GM21390 (cell line): ENCODE results near the gene INO80E.
"Not testable (repeated sequence)": the region's sequence is repeated elsewhere in the genome, so short reads cannot be mapped to it uniquely, and the experiment has no call there.

Experiments used
- ATAC-seq: cut with Tn5 transposase; IDR thresholded peaks from one replicate; pipeline ENCODE4 v1.9.1; 2021; ENCODE audit not compliant: unreplicated experiment

INO80E gene, protein sequence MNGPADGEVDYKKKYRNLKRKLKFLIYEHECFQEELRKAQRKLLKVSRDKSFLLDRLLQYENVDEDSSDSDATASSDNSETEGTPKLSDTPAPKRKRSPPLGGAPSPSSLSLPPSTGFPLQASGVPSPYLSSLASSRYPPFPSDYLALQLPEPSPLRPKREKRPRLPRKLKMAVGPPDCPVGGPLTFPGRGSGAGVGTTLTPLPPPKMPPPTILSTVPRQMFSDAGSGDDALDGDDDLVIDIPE

DNA sequence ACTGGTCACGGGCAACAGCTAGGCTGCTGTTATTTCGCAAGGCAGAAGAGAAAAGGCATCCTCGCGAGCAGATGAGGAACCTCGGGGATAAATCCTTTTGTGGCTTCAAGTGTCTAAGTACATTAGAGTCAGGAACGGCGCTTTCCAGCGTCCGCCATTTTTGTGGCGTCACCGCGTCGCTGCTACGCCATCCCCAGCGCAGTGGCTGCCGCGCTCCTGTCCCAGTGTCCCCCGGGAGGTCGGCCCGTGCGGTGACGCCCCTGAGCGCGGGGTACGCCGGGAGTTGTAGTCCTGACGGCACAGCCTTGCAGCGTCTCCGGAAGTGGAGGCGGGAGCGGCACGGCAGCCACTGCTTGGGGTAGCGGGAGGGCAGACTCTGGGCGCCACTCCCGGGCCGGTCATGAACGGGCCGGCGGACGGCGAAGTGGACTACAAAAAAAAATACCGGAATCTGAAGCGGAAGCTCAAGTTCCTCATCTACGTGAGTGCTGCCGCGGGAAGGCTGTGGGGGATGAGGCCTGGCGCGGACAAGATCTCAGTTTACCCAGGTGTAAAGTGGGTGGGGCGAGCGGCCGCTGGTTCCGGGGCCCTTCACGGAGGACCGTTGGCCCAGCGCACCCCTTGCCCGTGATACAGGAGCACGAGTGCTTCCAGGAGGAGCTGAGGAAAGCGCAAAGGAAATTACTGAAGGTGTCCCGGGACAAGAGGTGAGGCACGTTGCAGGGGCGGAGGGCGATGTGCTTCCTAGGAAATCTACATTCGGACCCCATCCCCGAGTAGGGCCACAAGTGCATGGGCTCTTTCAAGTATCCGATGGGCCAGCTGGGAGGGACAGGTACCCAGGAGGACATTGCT is at the start of gene INO80E:
Gene INO80E (plus strand): TSS at position 331 of the 855 bp plus-strand sequence. CDS start 70 bp downstream, at position 401.
- peak; percentile 81 for ATAC-seq

DNA sequence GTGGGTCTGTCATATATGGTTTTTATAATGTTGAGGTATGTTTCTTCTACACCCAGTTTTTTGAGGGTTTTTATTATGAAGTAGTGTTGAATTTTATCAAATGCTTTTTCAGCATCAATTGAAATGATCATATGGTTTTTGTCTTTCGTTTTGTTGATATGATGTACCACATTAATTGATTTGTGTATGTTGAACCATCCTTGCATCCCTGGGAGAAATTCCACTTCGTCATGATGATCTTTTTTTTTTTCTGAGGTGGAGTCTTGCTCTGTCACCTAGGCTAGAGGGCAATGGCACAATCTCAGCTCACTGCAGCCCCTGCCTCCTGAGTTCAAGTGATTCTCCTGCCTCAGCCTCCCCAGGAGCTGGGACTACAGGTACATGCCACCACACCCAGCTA is 48.1 kb upstream of the INO80E start:
- no peak for ATAC-seq

DNA sequence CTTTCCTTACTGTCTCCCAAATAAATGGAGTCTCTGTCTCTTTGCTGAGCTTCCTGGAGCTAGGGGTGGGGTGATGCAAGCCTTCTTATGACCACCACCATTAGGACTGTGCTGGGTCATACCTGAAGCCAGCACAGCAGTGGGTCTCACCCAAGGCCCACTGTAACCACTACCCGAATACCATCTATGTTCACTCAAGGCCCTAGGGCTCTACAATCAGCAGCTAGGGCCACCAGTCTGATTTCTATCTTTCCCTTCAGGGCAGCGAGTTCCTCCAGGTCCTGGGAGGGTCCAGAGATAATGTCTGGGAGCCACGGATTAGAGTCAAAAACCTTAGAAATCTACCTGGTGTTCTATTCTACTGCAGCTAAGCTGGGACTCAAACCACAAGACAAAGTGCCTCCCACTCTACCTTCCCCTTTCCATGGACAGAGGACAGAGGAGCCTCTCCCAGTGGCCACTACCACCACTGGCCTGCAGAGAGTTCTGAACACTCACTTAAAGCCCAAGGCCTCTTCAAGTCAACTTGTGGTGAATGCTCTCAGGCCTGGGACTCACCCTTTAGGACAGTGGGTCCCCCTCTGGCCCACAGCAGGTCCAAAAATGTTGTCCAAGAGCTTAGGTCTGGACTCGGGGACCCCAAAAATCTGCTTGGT is 45.1 kb upstream of the INO80E start:
- no peak for ATAC-seq

DNA sequence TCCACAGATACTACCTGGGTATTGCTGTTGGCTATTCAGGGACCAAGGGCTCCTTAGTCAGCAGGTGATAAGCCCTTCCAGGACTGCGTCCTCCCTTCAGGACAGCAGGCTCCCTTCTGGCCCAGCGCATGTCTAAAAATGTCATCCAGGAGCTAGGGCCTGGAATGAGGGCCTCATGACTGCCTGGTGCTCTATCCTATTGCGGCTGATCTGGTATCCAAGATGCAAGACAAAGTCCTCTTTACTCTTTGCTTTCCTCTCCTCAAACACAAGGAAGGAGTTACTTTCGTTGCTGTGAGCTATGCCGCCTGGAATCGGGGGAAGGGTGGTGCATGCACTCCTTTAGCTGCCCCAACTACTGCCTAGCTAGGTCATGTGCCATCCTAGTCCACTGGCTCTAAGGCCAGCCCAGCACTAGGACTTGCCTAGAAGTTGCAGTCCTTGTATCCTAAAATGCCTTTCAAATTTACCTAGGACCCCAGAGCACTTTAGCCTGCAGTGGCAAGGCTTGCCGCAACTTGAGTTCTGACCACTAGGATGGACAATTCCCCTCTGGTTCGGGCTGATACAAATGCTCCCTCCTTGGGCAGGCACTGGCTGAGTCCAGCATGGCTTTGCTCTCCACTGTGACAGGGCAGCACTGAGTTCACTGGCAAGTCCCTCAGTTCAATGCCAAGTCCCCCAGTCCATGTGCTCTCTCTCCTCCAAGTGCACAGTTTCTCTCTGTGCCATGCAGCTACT is 44.2 kb upstream of the INO80E start:
- no peak for ATAC-seq

DNA sequence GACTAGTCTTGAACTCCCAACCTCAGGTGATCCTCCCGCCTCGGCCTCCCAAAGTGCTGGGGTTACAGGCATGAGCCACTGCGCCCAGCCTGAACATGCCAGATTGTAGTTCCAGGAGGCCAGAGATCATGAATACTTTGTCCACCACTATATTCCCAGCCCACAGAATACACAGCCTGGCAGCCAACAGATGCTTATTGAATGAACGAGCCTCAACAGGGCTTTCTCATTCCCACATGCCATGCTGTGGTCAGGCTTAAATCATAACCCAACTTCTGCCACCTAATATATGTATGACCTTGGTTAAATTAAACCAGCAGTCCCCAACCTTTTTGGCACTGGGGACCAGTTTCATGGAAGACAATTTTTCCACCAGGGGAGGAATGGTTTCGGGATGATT is 37.3 kb upstream of the INO80E start:
- ATAC-seq, result no peak

DNA sequence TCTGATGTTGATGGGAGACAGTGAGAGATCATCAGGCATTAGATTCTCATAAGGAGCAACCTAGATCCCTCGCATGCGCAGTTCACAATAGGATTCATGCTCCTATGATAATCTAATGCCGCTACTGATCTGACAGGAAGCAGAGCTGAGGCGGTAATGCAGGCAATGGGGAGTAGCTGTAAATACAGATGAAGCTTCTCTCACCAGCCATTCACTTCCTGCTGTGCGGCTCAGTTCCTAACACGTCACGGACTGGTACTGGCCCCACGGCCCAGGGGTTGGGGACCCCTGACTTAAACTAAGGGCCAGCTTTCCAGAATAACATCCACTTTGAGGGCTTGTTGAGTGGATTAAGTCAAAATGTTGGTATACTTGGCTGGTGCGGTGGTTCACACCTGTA is 36.7 kb upstream of the INO80E start:
- no peak for ATAC-seq

DNA sequence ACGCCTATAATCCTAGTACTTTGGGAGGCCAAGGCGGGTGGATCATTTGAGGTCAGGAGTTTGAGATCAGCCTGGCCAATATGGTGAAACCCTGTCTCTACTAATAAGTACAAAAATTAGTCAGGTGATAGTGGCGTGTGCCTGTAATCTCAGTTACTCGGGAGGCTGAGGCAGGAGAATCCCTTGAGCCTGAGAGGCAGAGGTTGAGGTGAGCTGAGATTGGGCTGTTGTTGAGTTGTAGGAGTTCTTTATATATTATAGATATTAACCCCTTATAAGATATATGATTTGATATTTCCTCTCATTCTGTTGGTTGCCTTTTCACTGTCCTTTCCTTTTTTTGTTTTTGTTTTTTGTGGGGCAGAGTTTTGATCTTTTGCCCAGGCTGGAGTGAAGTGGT is 36.2 kb upstream of the INO80E start:
- not testable (repeated sequence) for ATAC-seq

DNA sequence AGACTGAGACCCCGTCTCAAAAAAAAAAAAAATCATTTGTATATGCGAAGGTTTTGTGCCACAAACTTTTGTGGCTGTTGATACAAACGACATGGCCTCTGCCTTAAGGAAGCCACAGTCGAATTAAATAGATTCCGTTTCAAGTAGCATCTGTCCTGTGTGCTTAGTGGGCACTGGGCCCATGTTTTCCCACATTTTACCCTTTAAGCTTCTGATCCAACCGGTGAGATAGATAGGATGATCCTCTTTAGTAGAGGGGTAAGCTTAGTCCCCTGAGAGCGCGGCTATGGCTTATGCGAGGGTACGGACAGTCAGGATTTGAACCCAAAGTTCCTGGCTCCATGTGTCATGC is 34.9 kb upstream of the INO80E start:
- ATAC-seq, result no peak

DNA sequence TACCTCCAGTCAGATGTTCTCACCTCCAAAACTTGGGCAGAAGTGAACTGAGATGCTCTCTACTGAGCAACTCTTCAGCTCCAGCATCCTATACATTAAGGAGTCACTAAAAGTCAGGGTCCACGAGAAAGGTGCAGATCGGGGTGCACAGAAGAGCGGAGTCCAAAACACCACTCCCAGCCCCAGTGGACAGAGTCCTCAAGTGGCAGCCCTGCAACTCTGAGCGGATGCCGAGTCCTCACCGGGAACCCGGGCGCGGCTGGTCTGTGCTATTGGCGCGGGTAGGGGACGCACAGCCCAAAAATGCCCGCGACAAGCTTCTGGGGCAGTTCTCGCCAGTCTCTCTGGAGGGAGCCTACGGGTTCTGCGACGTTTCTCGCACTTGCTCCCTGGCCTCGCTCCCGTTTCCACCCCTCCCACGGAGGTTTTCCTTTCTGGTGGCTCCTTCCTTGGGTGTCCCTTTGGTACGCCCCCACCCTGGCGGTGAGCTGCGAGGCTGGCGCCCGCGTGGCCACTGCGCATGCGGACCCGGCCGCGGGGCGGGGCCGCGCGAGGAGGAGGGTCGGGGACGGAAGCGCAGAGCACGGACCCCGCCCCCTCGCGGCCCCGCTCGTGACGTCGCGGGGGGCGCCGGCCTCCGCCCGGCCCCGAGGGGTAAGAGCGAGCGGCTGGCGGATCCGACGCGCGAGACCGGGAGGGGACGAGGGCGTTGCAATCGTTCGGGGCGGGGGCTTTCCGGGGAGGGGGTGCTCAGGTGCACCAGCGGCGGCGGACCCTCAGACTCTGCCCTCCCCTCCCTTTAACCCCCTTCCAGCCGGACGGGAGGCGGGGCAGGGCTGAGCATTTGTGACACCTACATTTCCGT is 34.3 kb upstream of the INO80E start, which contains the start of gene TMEM219:
Gene TMEM219 (plus strand): TSS at position 601 of the 865 bp plus-strand sequence. CDS start 1,065 bp downstream, outside the sequence.
- peak; percentile 72 for ATAC-seq

DNA sequence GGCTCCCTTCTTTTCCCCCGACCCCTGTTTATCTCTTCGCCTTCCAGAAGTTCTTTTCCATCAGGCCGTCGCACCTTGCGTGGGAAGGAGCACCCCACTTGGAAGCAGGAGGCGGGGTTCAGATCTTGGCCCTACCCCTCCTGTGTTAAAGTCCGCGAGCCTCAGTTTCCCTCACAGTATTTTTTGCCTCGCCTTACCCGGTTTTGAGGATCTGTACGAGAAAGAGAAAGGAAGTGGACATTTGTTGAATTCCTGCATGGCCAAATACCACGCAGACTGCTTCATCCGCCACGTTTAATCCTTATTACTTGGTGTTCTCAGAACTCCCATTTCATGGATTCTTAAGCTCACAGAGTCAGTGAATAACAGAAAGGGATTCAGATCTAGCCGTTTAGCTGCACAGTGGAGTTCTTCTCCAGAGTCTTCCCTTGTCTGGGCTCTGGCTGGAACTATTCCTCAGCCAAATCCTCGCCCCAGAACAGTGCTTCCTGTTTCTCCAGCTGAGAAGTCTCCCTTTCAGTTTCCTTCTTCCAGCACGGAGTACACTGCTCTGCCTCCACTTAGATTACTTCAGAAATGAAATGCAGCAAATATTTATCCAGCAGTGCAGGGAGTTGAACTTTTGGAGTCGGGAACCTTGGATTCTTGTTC is 33.6 kb upstream of the INO80E start:
- ATAC-seq, result no peak

DNA sequence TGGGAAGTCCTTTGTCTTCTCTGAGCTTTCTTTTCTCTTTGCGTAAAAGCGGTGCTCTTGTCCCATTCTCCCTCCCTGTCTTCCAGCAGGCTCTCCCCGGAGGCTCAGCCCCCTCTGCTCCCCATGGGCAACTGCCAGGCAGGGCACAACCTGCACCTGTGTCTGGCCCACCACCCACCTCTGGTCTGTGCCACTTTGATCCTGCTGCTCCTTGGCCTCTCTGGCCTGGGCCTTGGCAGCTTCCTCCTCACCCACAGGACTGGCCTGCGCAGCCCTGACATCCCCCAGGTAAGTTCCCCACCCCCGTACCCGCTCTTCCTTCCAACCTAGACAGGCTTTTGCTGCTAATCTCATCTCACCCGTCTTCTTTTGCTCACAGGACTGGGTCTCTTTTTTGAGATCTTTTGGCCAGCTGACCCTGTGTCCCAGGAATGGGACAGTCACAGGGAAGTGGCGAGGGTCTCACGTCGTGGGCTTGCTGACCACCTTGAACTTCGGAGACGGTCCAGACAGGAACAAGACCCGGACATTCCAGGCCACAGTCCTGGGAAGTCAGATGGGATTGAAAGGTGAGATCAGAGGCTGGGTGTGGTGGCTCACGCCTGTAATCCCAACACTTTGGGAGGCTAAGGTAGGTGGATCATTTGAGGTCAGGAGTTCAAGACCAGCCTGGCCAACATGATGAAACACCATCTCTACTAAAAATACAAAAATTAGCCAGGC is 32.9 kb upstream of the INO80E start:
- no peak for ATAC-seq

DNA sequence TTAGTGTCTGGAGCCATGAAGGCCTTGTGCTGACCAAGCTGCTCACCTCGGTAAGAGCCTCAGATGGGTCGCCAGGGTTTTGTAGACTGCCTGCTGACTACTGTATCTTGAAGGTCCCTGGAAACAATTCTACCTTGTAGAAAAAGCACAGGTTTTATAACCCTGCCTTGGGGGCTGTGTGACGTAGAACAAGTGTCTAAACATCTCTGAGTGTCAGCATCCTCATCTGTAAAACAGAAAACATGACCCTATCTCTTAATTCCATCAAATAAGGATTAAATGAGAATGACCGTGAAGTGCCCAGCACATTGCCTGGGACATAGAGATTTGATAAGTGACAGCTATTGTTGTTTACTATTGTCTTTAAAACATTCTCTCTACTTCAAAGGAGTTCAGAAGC is 27.8 kb upstream of the INO80E start:
- ATAC-seq, result no peak

DNA sequence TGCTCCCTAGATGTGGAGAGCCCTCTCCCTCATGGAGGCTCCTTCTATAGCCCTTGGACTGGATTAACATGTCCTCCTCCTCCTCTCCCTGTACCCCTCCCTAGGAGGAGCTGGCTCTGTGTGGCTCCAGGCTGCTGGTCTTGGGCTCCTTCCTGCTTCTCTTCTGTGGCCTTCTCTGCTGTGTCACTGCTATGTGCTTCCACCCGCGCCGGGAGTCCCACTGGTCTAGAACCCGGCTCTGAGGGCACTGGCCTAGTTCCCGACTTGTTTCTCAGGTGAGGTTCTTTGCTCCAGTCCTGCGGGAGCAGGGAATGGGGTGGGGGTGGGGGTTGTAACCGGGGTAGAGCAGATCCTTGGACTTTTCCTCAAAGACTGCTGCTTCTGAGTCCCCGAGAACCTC is 24.7 kb upstream of the INO80E start:
- no peak for ATAC-seq

DNA sequence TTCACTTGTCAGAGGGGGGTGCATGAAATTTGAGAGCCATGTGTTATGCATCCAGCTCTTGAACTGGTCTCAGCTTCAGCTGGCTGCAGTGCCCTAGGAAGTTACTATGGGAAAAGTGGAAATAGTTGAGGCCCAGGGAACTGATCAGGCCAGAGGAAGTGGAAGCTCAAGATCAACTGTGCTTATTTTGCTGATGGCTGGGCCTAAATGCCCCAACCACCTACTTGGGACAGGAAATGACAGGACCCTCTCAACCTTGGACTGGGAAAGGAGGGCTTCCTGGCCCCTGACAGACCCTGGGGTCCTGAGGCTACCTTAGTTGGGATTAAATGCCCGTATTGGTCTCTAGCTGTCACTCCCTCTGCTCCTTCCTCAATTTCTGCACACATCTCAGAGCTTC is 23.5 kb upstream of the INO80E start:
- ATAC-seq, result no peak

DNA sequence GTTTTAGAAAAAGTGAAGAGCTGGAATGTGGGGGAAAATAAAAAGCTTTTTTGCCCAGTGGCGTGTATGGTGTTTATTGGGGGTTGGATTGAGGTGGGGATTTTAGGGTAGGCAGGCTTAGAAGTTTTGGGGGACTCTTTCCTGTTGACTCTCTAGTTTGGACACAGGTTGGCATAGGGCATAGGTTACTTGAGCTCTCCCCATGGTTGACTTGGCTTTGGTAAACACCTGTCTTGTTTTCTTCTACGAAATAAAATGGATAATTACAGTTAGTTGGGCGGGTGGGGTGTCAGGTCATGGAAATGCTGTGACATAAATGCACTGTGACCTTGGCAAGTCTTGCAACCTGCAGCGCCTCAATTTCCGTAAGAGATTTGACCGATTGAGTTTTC is 23.1 kb upstream of the INO80E start:
- ATAC-seq, result no peak

DNA sequence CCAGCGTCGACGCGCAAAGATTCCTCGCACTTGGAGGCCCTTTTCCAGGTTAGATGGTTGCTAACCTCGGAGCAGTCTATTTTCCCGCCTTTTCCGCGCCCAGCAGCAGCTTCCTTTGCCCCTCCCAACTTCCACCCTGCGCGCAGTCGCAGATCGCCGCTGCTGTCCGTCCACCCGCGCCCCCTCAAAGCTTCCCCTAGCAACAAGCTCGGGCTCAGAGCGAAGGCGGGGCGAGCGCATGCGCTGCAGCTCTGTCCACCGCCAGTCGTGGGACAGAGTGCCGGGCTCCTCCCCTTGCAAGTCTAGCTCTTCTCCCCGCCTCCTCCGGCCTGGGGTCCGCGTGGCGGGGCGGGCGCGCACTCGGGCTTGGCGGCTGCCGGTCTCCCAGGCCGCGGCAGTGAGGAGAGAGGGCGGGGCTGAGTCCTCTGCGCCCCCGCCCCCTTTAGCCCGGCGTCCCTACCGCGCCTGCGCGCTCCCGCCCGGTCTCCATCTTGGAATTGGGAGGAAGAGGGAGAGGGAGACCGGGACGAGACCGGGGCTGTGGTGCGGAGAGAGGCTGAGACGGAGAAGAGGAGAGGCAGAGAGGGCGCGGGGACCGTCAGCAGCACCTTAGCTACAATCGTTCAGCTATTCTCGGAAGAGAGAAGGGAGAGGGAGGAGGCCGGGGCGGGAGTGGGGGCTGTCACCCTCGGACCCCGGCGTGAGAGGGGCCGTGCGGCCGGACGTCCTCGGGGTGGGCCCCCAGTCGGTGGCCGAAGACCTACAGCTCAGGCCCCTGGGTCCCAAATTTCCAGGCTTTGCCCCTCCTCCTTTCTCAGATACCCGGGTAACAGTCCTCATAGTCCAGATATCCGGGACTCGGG is 22.4 kb upstream of the INO80E start, which contains the start of gene TAOK2:
Gene TAOK2 (plus strand): TSS at position 485 of the 863 bp plus-strand sequence. CDS start 3,905 bp downstream, outside the sequence.
- peak; percentile 92 for ATAC-seq

DNA sequence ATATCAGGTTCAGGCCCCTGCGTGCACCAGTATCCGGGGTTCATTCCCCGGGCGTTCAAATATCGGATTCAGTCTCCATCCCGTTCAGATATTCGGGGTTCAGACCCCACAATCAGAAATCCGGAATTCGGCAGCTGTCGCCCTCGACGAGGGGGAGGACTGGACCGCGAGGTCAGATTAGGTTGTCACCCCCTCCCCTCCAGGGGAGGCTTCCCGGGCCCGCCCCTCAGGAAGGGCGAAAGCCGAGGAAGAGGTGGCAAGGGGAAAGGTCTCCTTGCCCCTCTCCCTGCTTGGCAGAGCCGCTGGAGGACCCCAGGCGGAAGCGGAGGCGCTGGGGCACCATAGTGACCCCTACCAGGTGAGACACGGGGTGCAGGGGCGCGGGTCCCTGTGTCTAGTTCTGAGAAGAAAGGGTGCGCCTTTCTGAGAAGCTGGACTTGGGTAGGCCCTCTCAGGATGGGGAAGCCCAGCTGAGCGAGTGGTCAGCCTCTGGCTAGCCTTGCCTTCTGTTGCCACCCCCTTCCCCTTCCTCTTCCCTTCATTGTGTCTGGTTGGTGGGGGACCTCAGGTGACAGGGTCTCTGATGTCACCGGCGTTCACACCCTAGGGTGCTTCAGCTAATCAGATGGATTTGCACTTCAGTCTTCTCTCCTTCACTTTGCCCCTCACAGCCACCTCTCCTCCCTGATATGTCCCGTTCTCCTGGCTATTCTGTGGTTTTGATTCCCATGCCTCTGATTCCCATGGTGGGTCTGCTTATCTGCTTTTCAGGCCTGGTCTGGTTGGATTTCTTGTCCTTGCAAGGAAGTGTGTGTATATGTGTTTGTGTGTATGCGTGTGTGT is 21.5 kb upstream of the INO80E start:
- no peak for ATAC-seq
